ENCODE data around the gene TGIF1.

Gene TGIF1

GRCh38 chr18:3460823-3461398 is 10.9 kb downstream of the TGIF1 start:
- no peak for TF ChIP-seq CTCF (IDR thresholded peaks at IDR 0.05; ENCODE audit: low read depth, low read length)
- in situ Hi-C loops (cut with HindIII; ENCODE audit: low sequenced_read_pairs) = loop anchor here (25.0 kb wide), 1 partner anchor 174 kb away; no protein-coding TSS in a partner anchor
- H3K4me3 ChIP-seq (ENCODE audit: low read depth, low read length) = no peak overlapping the region
- DNase-seq (ENCODE audit: low read depth, low spot score) = no peak

- DNase-seq (ENCODE audit: low read depth, low spot score) = no peak
- no peak for TF ChIP-seq CTCF (IDR thresholded peaks at IDR 0.05; ENCODE audit: low read depth, low read length)
- in situ Hi-C loops (cut with HindIII; ENCODE audit: low sequenced_read_pairs) = loop anchor here (25.0 kb wide), 1 partner anchor 174 kb away; no protein-coding TSS in a partner anchor
- H3K4me3 ChIP-seq (ENCODE audit: low read depth, low read length) = no peak overlapping the region
Observed at GRCh38 chr18:3461704-3462103, 11.7 kb downstream of the TGIF1 start.

GRCh38 chr18:3463051-3463450 is 13.1 kb downstream of the TGIF1 start:
- peak; percentile 68 for DNase-seq (ENCODE audit: low read depth, low spot score)
- no peak overlapping the region for H3K4me3 ChIP-seq (ENCODE audit: low read depth, low read length)
- no peak for TF ChIP-seq CTCF (IDR thresholded peaks at IDR 0.05; ENCODE audit: low read depth, low read length)
- in situ Hi-C loops (cut with HindIII; ENCODE audit: low sequenced_read_pairs) = loop anchor here (25.0 kb wide), 1 partner anchor 176 kb away; no protein-coding TSS in a partner anchor

- peak; percentile 87 for DNase-seq (ENCODE audit: low read depth, low spot score)
- no peak overlapping the region for H3K4me3 ChIP-seq (ENCODE audit: low read depth, low read length)
- in situ Hi-C loops (cut with HindIII; ENCODE audit: low sequenced_read_pairs) = loop anchor here (25.0 kb wide), 1 partner anchor 179 kb away; no protein-coding TSS in a partner anchor
- no peak for TF ChIP-seq CTCF (IDR thresholded peaks at IDR 0.05; ENCODE audit: low read depth, low read length)
Observed at GRCh38 chr18:3466045-3466444, 16.1 kb downstream of the TGIF1 start.

GRCh38 chr18:3466872-3467271 is 16.9 kb downstream of the TGIF1 start:
- H3K4me3 ChIP-seq (ENCODE audit: low read depth, low read length) = no peak overlapping the region
- in situ Hi-C loops (cut with HindIII; ENCODE audit: low sequenced_read_pairs) = loop anchor here (25.0 kb wide), 1 partner anchor 180 kb away; no protein-coding TSS in a partner anchor
- DNase-seq (ENCODE audit: low read depth, low spot score) = no peak
- TF ChIP-seq CTCF (IDR thresholded peaks at IDR 0.05; ENCODE audit: low read depth, low read length) = no peak

- no peak for DNase-seq (ENCODE audit: low read depth, low spot score)
- TF ChIP-seq CTCF (IDR thresholded peaks at IDR 0.05; ENCODE audit: low read depth, low read length) = no peak
- no peak overlapping the region for H3K4me3 ChIP-seq (ENCODE audit: low read depth, low read length)
- in situ Hi-C loops (cut with HindIII; ENCODE audit: low sequenced_read_pairs) = loop anchor here (25.0 kb wide), 1 partner anchor 181 kb away; no protein-coding TSS in a partner anchor
Observed at GRCh38 chr18:3468066-3468705, 18.2 kb downstream of the TGIF1 start.
